HG02678 (cell line): ENCODE measurements around the gene TRAF3.
A peak's percentile ranks its signal among the peaks of the same experiment; 100 is the strongest.
"Not testable (repeated sequence)": the region's sequence is repeated elsewhere in the genome, so short reads cannot be mapped to it uniquely, and the experiment has no call there.

ENCODE experiments used
- ATAC-seq: cut with Tn5 transposase; IDR thresholded peaks from one replicate; pipeline ENCODE4 v1.9.1; 2021; ENCODE audit warnings: mild to moderate bottlenecking, moderate library complexity; ENCODE audit not compliant: unreplicated experiment

TRAF3 gene

GRCh38 chr14:102804858-102805257, 27.6 kb downstream of the TRAF3 start:
- ATAC-seq = no peak

GRCh38 chr14:102805371-102805891, 28.2 kb downstream of the TRAF3 start:
- ATAC-seq = no peak

- no peak for ATAC-seq
Measured at GRCh38 chr14:102805941-102806340, 28.7 kb downstream of the TRAF3 start.

GRCh38 chr14:102806447-102806846, 29.2 kb downstream of the TRAF3 start:
- no peak for ATAC-seq

GRCh38 chr14:102807013-102807406, 29.8 kb downstream of the TRAF3 start:
- ATAC-seq = no peak

GRCh38 chr14:102809870-102810269, 32.6 kb downstream of the TRAF3 start:
- ATAC-seq = no peak

- no peak for ATAC-seq
Measured at GRCh38 chr14:102810523-102810922, 33.3 kb downstream of the TRAF3 start.

- ATAC-seq = no peak
Measured at GRCh38 chr14:102811254-102811963, 34.2 kb downstream of the TRAF3 start.

GRCh38 chr14:102811971-102812370, 34.7 kb downstream of the TRAF3 start:
- ATAC-seq = no peak

GRCh38 chr14:102813691-102814090, 36.4 kb downstream of the TRAF3 start:
- ATAC-seq = no peak

- ATAC-seq = no peak
Measured at GRCh38 chr14:102817318-102817717, 40.1 kb downstream of the TRAF3 start.

GRCh38 chr14:102817942-102818940, 41.0 kb downstream of the TRAF3 start:
- no peak for ATAC-seq

GRCh38 chr14:102819176-102819628, 42.0 kb downstream of the TRAF3 start:
- peak; percentile 78 for ATAC-seq

- peak; percentile 21 for ATAC-seq
Measured at GRCh38 chr14:102819747-102820330, 42.6 kb downstream of the TRAF3 start.

- no peak for ATAC-seq
Measured at GRCh38 chr14:102821252-102821651, 44.0 kb downstream of the TRAF3 start.

GRCh38 chr14:102822311-102822863, 45.1 kb downstream of the TRAF3 start:
- ATAC-seq = no peak

- not testable (repeated sequence) for ATAC-seq
Measured at GRCh38 chr14:102822887-102823286, 45.6 kb downstream of the TRAF3 start.

GRCh38 chr14:102823546-102823945, 46.3 kb downstream of the TRAF3 start:
- ATAC-seq = no peak

GRCh38 chr14:102824832-102825231, 47.6 kb downstream of the TRAF3 start:
- ATAC-seq = no peak

GRCh38 chr14:102825307-102826095, 48.3 kb downstream of the TRAF3 start:
- ATAC-seq = no peak
